ENCODE results near the gene HSD11B1L.

GRCh38 chr19:5654931-5655330 lies 25.9 kb upstream of the HSD11B1L start:
- TF ChIP-seq POLR2A (IDR thresholded peaks at IDR 0.05): no peak
- TF ChIP-seq, protein P1, sequence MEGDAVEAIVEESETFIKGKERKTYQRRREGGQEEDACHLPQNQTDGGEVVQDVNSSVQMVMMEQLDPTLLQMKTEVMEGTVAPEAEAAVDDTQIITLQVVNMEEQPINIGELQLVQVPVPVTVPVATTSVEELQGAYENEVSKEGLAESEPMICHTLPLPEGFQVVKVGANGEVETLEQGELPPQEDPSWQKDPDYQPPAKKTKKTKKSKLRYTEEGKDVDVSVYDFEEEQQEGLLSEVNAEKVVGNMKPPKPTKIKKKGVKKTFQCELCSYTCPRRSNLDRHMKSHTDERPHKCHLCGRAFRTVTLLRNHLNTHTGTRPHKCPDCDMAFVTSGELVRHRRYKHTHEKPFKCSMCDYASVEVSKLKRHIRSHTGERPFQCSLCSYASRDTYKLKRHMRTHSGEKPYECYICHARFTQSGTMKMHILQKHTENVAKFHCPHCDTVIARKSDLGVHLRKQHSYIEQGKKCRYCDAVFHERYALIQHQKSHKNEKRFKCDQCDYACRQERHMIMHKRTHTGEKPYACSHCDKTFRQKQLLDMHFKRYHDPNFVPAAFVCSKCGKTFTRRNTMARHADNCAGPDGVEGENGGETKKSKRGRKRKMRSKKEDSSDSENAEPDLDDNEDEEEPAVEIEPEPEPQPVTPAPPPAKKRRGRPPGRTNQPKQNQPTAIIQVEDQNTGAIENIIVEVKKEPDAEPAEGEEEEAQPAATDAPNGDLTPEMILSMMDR (IDR thresholded peaks at IDR 0.05): no peak
